A673 (cell line): ENCODE results near the gene FHIT. TPM values are rescaled to one million over a fixed set of nuclear protein-coding genes. Genes with fewer than 3 reads are reported as not detected.

Experiments
- BruUV-seq: library from RNA; stranded (reverse); fragments of 400-500 nt; replicated peaks from 2 replicates; lab custom pipeline; 2021; lab: Mats Ljungman, UMichigan
- CTCF ChIA-PET: fragments of 300-600 bp; sonication (Branson Sonifier 250); formaldehyde crosslinking; loops from one replicate; lab custom pipeline; 2022; ENCODE audit warnings: antibody characterized with exemption; lab: Charles Lee
- POLR2A ChIA-PET: fragments of 300-600 bp; sonication (Branson Sonifier 250); formaldehyde crosslinking; loops from one replicate; lab custom pipeline; 2022; ENCODE audit warnings: antibody characterized with exemption; ENCODE audit not compliant: low non-redundant PET; lab: Charles Lee
- DNase-seq: peaks from one replicate; pipeline ENCODE4 v3.0.0-alpha.2; 2015; ENCODE audit warnings: low spot score
- H3K27ac ChIP-seq: fragments of 200-600 bp; sonication (generic); 2 replicates; pipeline ENCODE4 v1.5.1; 2016; ENCODE audit warnings: mixed run types, low read depth, mild to moderate bottlenecking, mixed read lengths, antibody characterized with exemption, low read length; ENCODE audit not compliant: poor library complexity, severe bottlenecking
- H3K27me3 ChIP-seq: fragments of 200-600 bp; sonication (generic); replicated peaks from 2 replicates; pipeline ENCODE4 v1.6.1; 2017; ENCODE audit warnings: mixed run types, low read depth, mild to moderate bottlenecking, mixed read lengths, antibody characterized with exemption, low read length; ENCODE audit not compliant: insufficient read depth, poor library complexity
- H3K36me3 ChIP-seq: fragments of 200-600 bp; sonication (generic); 2 replicates; pipeline ENCODE4 v1.6.1; 2016; ENCODE audit warnings: mixed run types, mild to moderate bottlenecking, mixed read lengths, antibody characterized with exemption, low read length; ENCODE audit not compliant: insufficient read depth, poor library complexity, severe bottlenecking
- H3K4me1 ChIP-seq: fragments of 200-600 bp; sonication (generic); 2 replicates; pipeline ENCODE4 v1.6.1; 2017; ENCODE audit warnings: mixed run types, mild to moderate bottlenecking, mixed read lengths, antibody characterized with exemption, low read length; ENCODE audit not compliant: insufficient read depth, poor library complexity, severe bottlenecking
- H3K4me3 ChIP-seq: fragments of 200-600 bp; sonication (generic); 2 replicates; pipeline ENCODE4 v1.5.1; 2016; ENCODE audit warnings: low read depth, mixed run types, mild to moderate bottlenecking, mixed read lengths, low read length; ENCODE audit not compliant: poor library complexity, severe bottlenecking
- H3K9me3 ChIP-seq: fragments of 200-600 bp; sonication (generic); 2 replicates; pipeline ENCODE4 v1.6.1; 2016; ENCODE audit warnings: mixed run types, low read depth, mild to moderate bottlenecking, mixed read lengths, antibody characterized with exemption, low read length; ENCODE audit not compliant: poor library complexity, severe bottlenecking
- EZH2 ChIP-seq: fragments of 200-600 bp; sonication (generic); IDR thresholded peaks from 2 replicates; pipeline ENCODE4 v1.6.1; 2017; ENCODE audit warnings: borderline replicate concordance, low read depth, mild to moderate bottlenecking, mixed read lengths, antibody characterized with exemption, low read length; ENCODE audit not compliant: poor library complexity, severe bottlenecking
- intact Hi-C: fragments of 100-400 bp; cut with micrococcal nuclease; formaldehyde crosslinking; loops from one replicate; pipeline ENCODE4 v1.10.0; 2022; ENCODE audit not compliant: unreplicated experiment
- total RNA-seq: library from RNA; stranded (reverse); gene quantifications from 2 replicates; pipeline ENCODE4 v1.2.3, GENCODE V29; 2021
- TF ChIP-seq, protein P1 (sequence below): fragments of 300-800, 200-600 bp; sonication (generic); conservative IDR thresholded peaks from 2 replicates; pipeline ENCODE4 v1.5.1; 2017; ENCODE audit warnings: low read depth, mild to moderate bottlenecking, antibody characterized with exemption, low read length, moderate library complexity, mixed read lengths

The FHIT gene
- total RNA-seq, 1 experiment from 2014 or later, result not detected

DNA sequence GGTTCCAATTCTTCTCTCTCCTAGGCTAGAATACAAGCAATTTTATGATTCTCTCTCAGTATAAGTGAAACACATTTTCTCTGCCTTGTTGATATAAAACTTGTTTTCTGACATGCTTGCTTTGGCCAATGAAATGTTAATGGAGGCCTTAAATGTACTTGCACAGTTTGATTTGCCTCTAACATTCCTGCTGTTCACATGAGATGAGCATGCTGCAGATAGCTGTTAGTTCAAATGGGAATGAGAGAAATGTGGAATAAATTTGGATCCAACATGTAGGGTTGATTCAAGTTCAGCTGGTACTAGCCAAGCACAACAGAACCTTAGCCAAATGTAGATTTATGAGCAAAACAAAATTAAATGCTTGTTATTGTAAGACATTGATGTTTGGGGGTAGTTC is 32.6 kb upstream of the FHIT start:
- POLR2A ChIA-PET, result no interaction called here

DNA sequence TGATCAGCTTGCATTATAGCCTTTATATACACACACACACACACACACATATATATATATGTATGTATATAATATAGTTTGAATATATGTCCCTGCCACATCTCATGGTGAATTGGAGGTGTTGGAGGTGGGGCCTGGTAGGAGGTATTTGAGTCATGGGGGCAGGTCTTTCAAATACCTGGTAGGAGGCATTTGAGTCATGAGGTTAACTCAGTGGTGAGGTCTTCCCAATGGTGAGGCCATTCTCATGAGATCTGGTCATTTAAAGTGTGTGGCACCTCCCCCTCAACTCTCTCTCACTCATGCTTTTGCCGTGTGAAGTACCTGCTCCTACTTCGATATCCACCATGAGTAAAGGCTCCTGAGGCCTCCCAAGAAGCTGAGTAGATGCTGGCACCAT is 27.5 kb upstream of the FHIT start:
- Histone ChIP-seq H3K4me1 (no peaks in the 10 kb centered on the region), H3K9me3 (no peaks in the 10 kb centered on the region), H3K27me3 (no peaks in the 10 kb centered on the region), H3K27ac (no peak overlapping the region), H3K36me3 (no peaks in the 10 kb centered on the region), H3K4me3 (no peak overlapping the region)
- intact Hi-C loops, result no loop called here
- BruUV-seq, result no TSS peak
- DNase-seq, result no peak
- CTCF ChIA-PET, result no interaction called here
- TF ChIP-seq EZH2, result no peak
- TF ChIP-seq, protein P1, sequence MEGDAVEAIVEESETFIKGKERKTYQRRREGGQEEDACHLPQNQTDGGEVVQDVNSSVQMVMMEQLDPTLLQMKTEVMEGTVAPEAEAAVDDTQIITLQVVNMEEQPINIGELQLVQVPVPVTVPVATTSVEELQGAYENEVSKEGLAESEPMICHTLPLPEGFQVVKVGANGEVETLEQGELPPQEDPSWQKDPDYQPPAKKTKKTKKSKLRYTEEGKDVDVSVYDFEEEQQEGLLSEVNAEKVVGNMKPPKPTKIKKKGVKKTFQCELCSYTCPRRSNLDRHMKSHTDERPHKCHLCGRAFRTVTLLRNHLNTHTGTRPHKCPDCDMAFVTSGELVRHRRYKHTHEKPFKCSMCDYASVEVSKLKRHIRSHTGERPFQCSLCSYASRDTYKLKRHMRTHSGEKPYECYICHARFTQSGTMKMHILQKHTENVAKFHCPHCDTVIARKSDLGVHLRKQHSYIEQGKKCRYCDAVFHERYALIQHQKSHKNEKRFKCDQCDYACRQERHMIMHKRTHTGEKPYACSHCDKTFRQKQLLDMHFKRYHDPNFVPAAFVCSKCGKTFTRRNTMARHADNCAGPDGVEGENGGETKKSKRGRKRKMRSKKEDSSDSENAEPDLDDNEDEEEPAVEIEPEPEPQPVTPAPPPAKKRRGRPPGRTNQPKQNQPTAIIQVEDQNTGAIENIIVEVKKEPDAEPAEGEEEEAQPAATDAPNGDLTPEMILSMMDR, result no peak
- POLR2A ChIA-PET, result no interaction called here

More for the DNA sequence above, 32.6 kb upstream of the FHIT start:
- no peaks in the 10 kb centered on the region for H3K4me1 ChIP-seq
- intact Hi-C loops, result no loop called here
- BruUV-seq, result no TSS peak
- CTCF ChIA-PET, result no interaction called here
- H3K27me3 ChIP-seq, result no peaks in the 10 kb centered on the region
- no peaks in the 10 kb centered on the region for H3K9me3 ChIP-seq
- TF ChIP-seq EZH2, result no peak
- TF ChIP-seq, protein P1, result no peak
- H3K27ac ChIP-seq, result no peak overlapping the region
- H3K4me3 ChIP-seq, result no peak overlapping the region
- DNase-seq, result no peak
- no peaks in the 10 kb centered on the region for H3K36me3 ChIP-seq

DNA sequence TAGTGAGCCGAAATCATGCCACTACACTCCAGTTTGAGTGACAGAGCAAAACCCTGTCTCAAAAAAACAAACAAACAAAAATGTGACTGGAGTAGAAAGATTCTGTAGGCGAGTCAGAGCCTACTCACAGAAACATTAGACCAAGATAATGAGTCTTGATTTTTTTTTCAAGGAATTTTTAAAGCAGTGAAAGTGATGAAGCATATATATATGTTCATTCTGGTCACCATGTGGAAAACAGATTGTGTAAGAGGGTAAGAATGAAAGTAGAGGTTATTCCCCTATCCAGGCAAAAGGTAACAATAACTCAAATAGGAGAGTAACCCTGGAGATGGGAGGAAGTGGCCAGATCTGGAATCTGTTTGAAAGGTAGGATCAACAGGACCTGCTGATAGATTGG is 26.2 kb upstream of the FHIT start:
- Histone ChIP-seq H3K4me1 (no peaks in the 10 kb centered on the region), H3K27ac (no peak overlapping the region), H3K4me3 (no peak overlapping the region), H3K36me3 (no peaks in the 10 kb centered on the region), H3K27me3 (no peaks in the 10 kb centered on the region), H3K9me3 (no peaks in the 10 kb centered on the region)
- no TSS peak for BruUV-seq
- no peak for TF ChIP-seq EZH2
- TF ChIP-seq, protein P1, result no peak
- no peak for DNase-seq
- intact Hi-C loops, result no loop called here
- CTCF ChIA-PET, result no interaction called here
- POLR2A ChIA-PET, result no interaction called here
